GM21423 (cell line): ENCODE results near the gene NCR2.

ENCODE experiments used
- ATAC-seq: cut with Tn5 transposase; IDR thresholded peaks from one replicate; pipeline ENCODE4 v1.9.1; 2021; ENCODE audit warnings: mild to moderate bottlenecking, moderate library complexity; ENCODE audit not compliant: unreplicated experiment

Gene NCR2

GRCh38 chr6:41327177-41327576 lies 8.2 kb upstream of the NCR2 start:
- no peak for ATAC-seq

GRCh38 chr6:41331401-41332150 lies 3.8 kb upstream of the NCR2 start:
- no peak for ATAC-seq

GRCh38 chr6:41332241-41332640 lies 3.2 kb upstream of the NCR2 start:
- no peak for ATAC-seq

- ATAC-seq: no peak
Observed at GRCh38 chr6:41332842-41333736, 2.3 kb upstream of the NCR2 start.

GRCh38 chr6:41334482-41335040 lies 847 bp upstream of the NCR2 start:
- no peak for ATAC-seq

GRCh38 chr6:41335943-41336342 lies 535 bp downstream of the NCR2 start:
- no peak for ATAC-seq

- ATAC-seq: no peak
Observed at GRCh38 chr6:41336824-41337223, 1.4 kb downstream of the NCR2 start.

GRCh38 chr6:41337709-41338108 lies 2.3 kb downstream of the NCR2 start:
- no peak for ATAC-seq

- ATAC-seq: no peak
Observed at GRCh38 chr6:41338659-41339058, 3.3 kb downstream of the NCR2 start.

GRCh38 chr6:41341580-41341979 lies 6.2 kb downstream of the NCR2 start:
- ATAC-seq: no peak

- ATAC-seq: no peak
Observed at GRCh38 chr6:41342241-41342640, 6.8 kb downstream of the NCR2 start.

GRCh38 chr6:41343641-41344187 lies 8.3 kb downstream of the NCR2 start:
- no peak for ATAC-seq

- peak; percentile 71 for ATAC-seq
Observed at GRCh38 chr6:41344876-41345275, 9.5 kb downstream of the NCR2 start.

GRCh38 chr6:41345901-41346300 lies 10.5 kb downstream of the NCR2 start:
- ATAC-seq: no peak

GRCh38 chr6:41346441-41346840 lies 11.0 kb downstream of the NCR2 start:
- ATAC-seq: no peak

GRCh38 chr6:41347378-41348050 lies 12.1 kb downstream of the NCR2 start:
- no peak for ATAC-seq

GRCh38 chr6:41348934-41349333 lies 13.5 kb downstream of the NCR2 start:
- ATAC-seq: no peak

- no peak for ATAC-seq
Observed at GRCh38 chr6:41352396-41352795, 17.0 kb downstream of the NCR2 start.

GRCh38 chr6:41352907-41353306 lies 17.5 kb downstream of the NCR2 start:
- no peak for ATAC-seq

- no peak for ATAC-seq
Observed at GRCh38 chr6:41353333-41353732, 17.9 kb downstream of the NCR2 start.

- no peak for ATAC-seq
Observed at GRCh38 chr6:41355952-41356351, 20.5 kb downstream of the NCR2 start.
